K562 (cell line): ENCODE data around the gene SLC7A4. TPM values are rescaled to one million over a fixed set of nuclear protein-coding genes. Genes with fewer than 3 reads are reported as not detected.

Source experiments
- ARID3B ChIP-seq: fragments of 250-450 bp; sonication (Bioruptor Pico); IDR thresholded peaks from 2 replicates; pipeline ENCODE4 v1.4.0; 2020; ENCODE audit warnings: borderline replicate concordance
- MAFF ChIP-seq: IDR thresholded peaks from 2 replicates; pipeline ENCODE4 v1.6.1; 2012; ENCODE audit warnings: low read length, improper control_type of control experiment
- NFE2 ChIP-seq: IDR thresholded peaks from 2 replicates; pipeline ENCODE4 v1.6.1; 2014; ENCODE audit warnings: antibody characterized with exemption, low read depth
- POLR3G ChIP-seq: IDR thresholded peaks from 2 replicates; pipeline ENCODE4 v1.6.1; 2011; ENCODE audit not compliant: insufficient read length, insufficient replicate concordance; ENCODE audit errors: extremely low read depth
- YY1 ChIP-seq, 3 experiments: IDR thresholded peaks; 2 replicates each; pipeline ENCODE4 v1.6.1; 2011; ENCODE audit warnings: low read length in 2 of 3, mild to moderate bottlenecking in 2 of 3, moderate library complexity in 2 of 3, borderline replicate concordance in 1 of 3, control low read depth in 1 of 3, low read depth in 1 of 3; ENCODE audit not compliant: insufficient read depth in 3 of 3, insufficient replicate concordance in 2 of 3, control insufficient read depth in 1 of 3, insufficient read length in 1 of 3; ENCODE audit errors: extremely low read depth in 1 of 3
- ZBTB40 ChIP-seq, 2 experiments: fragments of 450-650 bp in 1 of 2; sonication (generic) in 1 of 2; formaldehyde crosslinking in 1 of 2; IDR thresholded peaks; 2 replicates each; pipeline versions ENCODE4 v1.7.1 to v1.9.0; 2016 to 2022; ENCODE audit warnings: inconsistent platforms in 1 of 2, mild to moderate bottlenecking in 1 of 2, missing genetic modification reagents in 1 of 2
- ZMIZ1 ChIP-seq, 2 experiments: fragments of 150-350 bp in 1 of 2; IDR thresholded peaks; 2 replicates each; pipeline ENCODE4 v1.6.1; 2012 to 2016; ENCODE audit warnings: low read depth in 2 of 2, low read length in 2 of 2, mild to moderate bottlenecking in 1 of 2, moderate library complexity in 1 of 2
- ZNF174 ChIP-seq: fragments of 250-450 bp; sonication (Bioruptor Pico); IDR thresholded peaks from 2 replicates; pipeline ENCODE4 v1.4.0; 2020; ENCODE audit warnings: mild to moderate bottlenecking
- ZNF354B ChIP-seq: fragments of 250-450 bp; sonication (Bioruptor Pico); IDR thresholded peaks from 2 replicates; pipeline ENCODE4 v1.4.0; 2020
- ZNF785 ChIP-seq: fragments of 250-450 bp; sonication (Bioruptor Pico); IDR thresholded peaks from 2 replicates; pipeline ENCODE4 v1.4.0; 2020; ENCODE audit warnings: mild to moderate bottlenecking
- polyA plus RNA-seq, 8 experiments: library from polyadenylated mRNA; depleted of rRNA in 4 of 8; stranded (reverse) in 5 of 8; unstranded in 3 of 8; fragments of >200 nt; fragmentation: Nextera tagmentation in 2 of 8; fragmentation: Illumina TruSeq in 1 of 8; extraction: Ambion mirVana in 2 of 8; extraction: Trizol in 1 of 8; gene quantifications; 2 replicates each; pipeline versions ENCODE4 v1.2.1 to v1.2.3, GENCODE V29; 2011 to 2014; ENCODE audit warnings: inconsistent platforms in 1 of 8, missing spikeins in 1 of 8
- total RNA-seq, 7 experiments: library from RNA; depleted of rRNA in 6 of 7; stranded (reverse); fragments of >200 nt in 6 of 7; fragmentation: Illumina TruSeq in 2 of 7; extraction: Trizol in 2 of 7; gene quantifications; 2 replicates each; pipeline versions ENCODE4 v1.2.1 to v1.2.3, GENCODE V29; 2011 to 2021; ENCODE audit warnings: low replicate concordance in 1 of 7

SLC7A4 gene
- total and polyA plus RNA-seq, 9 of the 15 experiments (the other 6 are each of a cell fraction or from before 2014, with no cell fraction given), result not detected

GRCh38 chr22:21022955-21023614 lies 9.3 kb downstream of the SLC7A4 start (continued):
- TF ChIP-seq MAFF, result no peak
- no peak for TF ChIP-seq ZNF174 (CRISPR knock-in tag)
- no peak for TF ChIP-seq NFE2
- TF ChIP-seq ZNF354B (CRISPR knock-in tag), result no peak
- no peak for TF ChIP-seq ARID3B (CRISPR knock-in tag)
- TF ChIP-seq ZMIZ1 (IDR thresholded peaks at IDR 0.05; ENCODE audit: low read depth in 2 of 2, low read length in 2 of 2), result no peak
- TF ChIP-seq POLR3G, result no peak
- TF ChIP-seq ZNF785 (CRISPR knock-in tag), result no peak
- TF ChIP-seq YY1 (IDR thresholded peaks at IDR 0.05; ENCODE audit: borderline replicate concordance in 1 of 3, control insufficient read depth in 1 of 3, extremely low read depth in 1 of 3, insufficient read depth in 3 of 3, insufficient read length in 1 of 3, insufficient replicate concordance in 2 of 3, low read depth in 1 of 3, low read length in 2 of 3), result no peak
- no peak for TF ChIP-seq ZBTB40 (IDR thresholded peaks at IDR 0.05)
- no peak for TF ChIP-seq ZBTB40 (CRISPR knock-in tag; IDR thresholded peaks at IDR 0.05)
